ENCODE results near the gene KLF13. TPM values are rescaled to one million over a fixed set of nuclear protein-coding genes. Genes with fewer than 3 reads are reported as not detected.

The KLF13 gene
- total and polyA plus RNA-seq, 2 donors (not counting 1 experiment from before 2014, with no cell fraction given): 39.6 to 42.9 TPM

DNA sequence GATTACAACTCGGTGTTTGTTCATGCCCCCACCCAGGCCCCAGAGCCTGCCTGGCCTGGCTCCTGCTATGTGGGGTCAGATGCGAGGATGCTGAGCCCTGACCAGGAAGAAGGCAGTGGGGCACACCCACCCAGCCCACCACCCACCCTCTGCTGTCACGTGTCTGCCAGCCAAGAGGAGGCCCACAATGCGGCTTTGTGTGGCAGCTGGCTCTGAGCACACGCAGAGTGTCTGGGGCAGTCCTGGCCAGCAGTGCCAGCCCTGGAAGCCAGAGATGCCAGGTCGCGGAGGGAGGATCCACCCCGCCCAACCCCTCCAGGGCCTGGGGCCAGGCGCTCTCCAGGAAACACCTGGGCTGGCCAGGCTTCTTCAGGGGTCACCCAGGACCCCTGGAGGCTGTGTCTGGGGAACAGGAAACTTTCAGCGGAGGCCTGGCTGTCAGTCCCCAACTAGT lies 26.4 kb upstream of the KLF13 start:
- no peaks in the 10 kb centered on the region for H3K36me3 ChIP-seq (ENCODE audit: control insufficient read depth, insufficient read depth, low read length)
- no peak for TF ChIP-seq CTCF (conservative IDR thresholded peaks at IDR 0.05 in 1 of 2, IDR thresholded peaks at IDR 0.05 in 1 of 2; ENCODE audit: low read depth in 1 of 2, low read length in 2 of 2)
- TF ChIP-seq EZH2 (IDR thresholded peaks at IDR 0.05; ENCODE audit: low read length, missing control alignments): no peak
- DNase-seq (ENCODE audit: low read depth in 2 of 2): no peak
- H3K4me2 ChIP-seq (ENCODE audit: extremely low read depth, insufficient read depth, low read length): no peak overlapping the region
- no peaks in the 10 kb centered on the region for H3K4me1 ChIP-seq (ENCODE audit: control insufficient read depth, extremely low read depth, insufficient read depth, low read length)
- no peak overlapping the region for H3K9ac ChIP-seq (ENCODE audit: insufficient read depth, low read length)
- H3K27me3 ChIP-seq (ENCODE audit: control insufficient read depth, insufficient read depth, low read length): peaks cover 10% of the 10 kb centered on the region
- H3K4me3 ChIP-seq (replicated peaks in 1 of 4; ENCODE audit: control extremely low read depth in 1 of 4, insufficient read depth in 1 of 4, low read depth in 3 of 4, low read length in 4 of 4): no peak overlapping the region
- no peaks in the 10 kb centered on the region for H4K20me1 ChIP-seq (ENCODE audit: control insufficient read depth, extremely low read depth, insufficient read depth, low read length)
- H3K27ac ChIP-seq (ENCODE audit: insufficient read depth, low read length): no peak overlapping the region
- no peaks in the 10 kb centered on the region for H3K79me2 ChIP-seq (ENCODE audit: control insufficient read depth, insufficient read depth, low read length)
- H2AFZ ChIP-seq (ENCODE audit: low read length): no peak overlapping the region
- no peaks in the 10 kb centered on the region for H3K9me3 ChIP-seq (ENCODE audit: control insufficient read depth, insufficient read depth, low read depth, low read length)

DNA sequence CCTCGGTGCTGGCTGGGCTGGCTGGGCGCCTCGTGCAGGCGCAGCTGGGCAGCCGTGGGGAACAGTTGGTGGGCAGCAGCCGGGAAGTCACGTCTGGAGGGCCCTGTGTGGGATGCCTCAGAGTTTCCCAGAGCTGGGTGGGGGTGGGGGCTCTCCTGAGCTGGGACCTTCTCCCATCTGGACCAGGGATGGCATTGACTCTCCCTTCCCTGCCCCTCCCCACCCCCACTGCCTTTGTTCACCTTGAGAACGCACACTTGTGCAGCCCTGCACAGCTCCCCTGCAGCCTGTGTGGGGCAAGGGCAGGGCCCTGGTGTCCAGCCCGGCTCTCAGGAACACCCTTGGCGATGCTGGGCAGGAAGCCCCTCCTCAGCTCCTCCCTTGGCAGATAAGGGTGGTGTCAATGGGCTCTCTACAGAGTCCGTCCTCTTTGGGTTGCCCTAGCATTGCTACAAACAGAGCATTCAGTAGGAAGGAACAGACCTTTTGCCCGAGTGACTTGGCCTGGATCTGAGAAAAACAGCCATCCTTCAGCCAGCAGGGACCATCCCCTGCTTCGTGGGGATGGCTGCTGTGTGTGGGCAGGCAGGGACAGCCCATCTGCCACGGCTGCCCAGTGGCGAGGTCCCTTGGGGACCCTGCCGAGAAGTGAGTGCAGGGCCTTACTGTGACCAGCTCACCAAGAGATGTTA lies 25.5 kb upstream of the KLF13 start:
- H3K79me2 ChIP-seq (ENCODE audit: control insufficient read depth, insufficient read depth, low read length): no peaks in the 10 kb centered on the region
- DNase-seq (ENCODE audit: low read depth in 2 of 2): no peak
- peaks cover 8% of the 10 kb centered on the region for H3K27me3 ChIP-seq (ENCODE audit: control insufficient read depth, insufficient read depth, low read length)
- no peaks in the 10 kb centered on the region for H3K36me3 ChIP-seq (ENCODE audit: control insufficient read depth, insufficient read depth, low read length)
- no peaks in the 10 kb centered on the region for H4K20me1 ChIP-seq (ENCODE audit: control insufficient read depth, extremely low read depth, insufficient read depth, low read length)
- no peak overlapping the region for H3K4me2 ChIP-seq (ENCODE audit: extremely low read depth, insufficient read depth, low read length)
- H3K4me3 ChIP-seq (replicated peaks in 1 of 4; ENCODE audit: control extremely low read depth in 1 of 4, insufficient read depth in 1 of 4, low read depth in 3 of 4, low read length in 4 of 4): no peak overlapping the region
- no peak overlapping the region for H2AFZ ChIP-seq (ENCODE audit: low read length)
- no peaks in the 10 kb centered on the region for H3K9me3 ChIP-seq (ENCODE audit: control insufficient read depth, insufficient read depth, low read depth, low read length)
- H3K4me1 ChIP-seq (ENCODE audit: control insufficient read depth, extremely low read depth, insufficient read depth, low read length): no peaks in the 10 kb centered on the region
- no peak overlapping the region for H3K27ac ChIP-seq (ENCODE audit: insufficient read depth, low read length)
- no peak overlapping the region for H3K9ac ChIP-seq (ENCODE audit: insufficient read depth, low read length)
- TF ChIP-seq CTCF (conservative IDR thresholded peaks at IDR 0.05 in 1 of 2, IDR thresholded peaks at IDR 0.05 in 1 of 2; ENCODE audit: low read depth in 1 of 2, low read length in 2 of 2) (no peak), EZH2 (IDR thresholded peaks at IDR 0.05; ENCODE audit: low read length, missing control alignments) (no peak)

GRCh38 chr15:31301673-31301990 lies 25.0 kb upstream of the KLF13 start:
- Histone ChIP-seq H3K27ac (ENCODE audit: insufficient read depth, low read length) (no peak overlapping the region), H3K27me3 (ENCODE audit: control insufficient read depth, insufficient read depth, low read length) (peaks cover 11% of the 10 kb centered on the region), H2AFZ (ENCODE audit: low read length) (no peak overlapping the region), H3K9me3 (ENCODE audit: control insufficient read depth, insufficient read depth, low read depth, low read length) (no peaks in the 10 kb centered on the region), H3K36me3 (ENCODE audit: control insufficient read depth, insufficient read depth, low read length) (no peaks in the 10 kb centered on the region), H4K20me1 (ENCODE audit: control insufficient read depth, extremely low read depth, insufficient read depth, low read length) (no peaks in the 10 kb centered on the region), H3K4me3 (replicated peaks in 1 of 4; ENCODE audit: control extremely low read depth in 1 of 4, insufficient read depth in 1 of 4, low read depth in 3 of 4, low read length in 4 of 4) (no peak overlapping the region), H3K79me2 (ENCODE audit: control insufficient read depth, insufficient read depth, low read length) (no peaks in the 10 kb centered on the region), H3K9ac (ENCODE audit: insufficient read depth, low read length) (no peak overlapping the region), H3K4me1 (ENCODE audit: control insufficient read depth, extremely low read depth, insufficient read depth, low read length) (no peaks in the 10 kb centered on the region), H3K4me2 (ENCODE audit: extremely low read depth, insufficient read depth, low read length) (no peak overlapping the region)
- no peak for DNase-seq (ENCODE audit: low read depth in 2 of 2)
- TF ChIP-seq EZH2 (IDR thresholded peaks at IDR 0.05; ENCODE audit: low read length, missing control alignments) (no peak), CTCF (conservative IDR thresholded peaks at IDR 0.05 in 1 of 2, IDR thresholded peaks at IDR 0.05 in 1 of 2; ENCODE audit: low read depth in 1 of 2, low read length in 2 of 2) (no peak)
